GM21447 (cell line): ENCODE measurements around the gene DPP9.

Source experiments
- ATAC-seq: cut with Tn5 transposase; IDR thresholded peaks from one replicate; pipeline ENCODE4 v1.9.1; 2021; ENCODE audit not compliant: unreplicated experiment

DPP9 gene

GRCh38 chr19:4712771-4713170 is 10.9 kb downstream of the DPP9 start:
- ATAC-seq: no peak

- ATAC-seq: no peak
Observed at GRCh38 chr19:4711211-4711610, 12.4 kb downstream of the DPP9 start.

GRCh38 chr19:4710281-4710600 is 13.4 kb downstream of the DPP9 start:
- ATAC-seq: no peak

GRCh38 chr19:4709440-4710280 is 14.0 kb downstream of the DPP9 start:
- ATAC-seq: no peak

GRCh38 chr19:4707956-4708650 is 15.5 kb downstream of the DPP9 start:
- no peak for ATAC-seq

- no peak for ATAC-seq
Observed at GRCh38 chr19:4707322-4707721, 16.3 kb downstream of the DPP9 start.

- ATAC-seq: no peak
Observed at GRCh38 chr19:4705413-4706131, 18.1 kb downstream of the DPP9 start.

- no peak for ATAC-seq
Observed at GRCh38 chr19:4704317-4704673, 19.3 kb downstream of the DPP9 start.

GRCh38 chr19:4703671-4704316 is 19.8 kb downstream of the DPP9 start:
- ATAC-seq: no peak

GRCh38 chr19:4702764-4703163 is 20.9 kb downstream of the DPP9 start:
- no peak for ATAC-seq

GRCh38 chr19:4701557-4701956 is 22.1 kb downstream of the DPP9 start:
- ATAC-seq: no peak

GRCh38 chr19:4700693-4700970 is 23.0 kb downstream of the DPP9 start:
- no peak for ATAC-seq

- ATAC-seq: no peak
Observed at GRCh38 chr19:4699826-4700692, 23.6 kb downstream of the DPP9 start.

GRCh38 chr19:4697304-4697703 is 26.3 kb downstream of the DPP9 start:
- ATAC-seq: no peak

GRCh38 chr19:4695224-4695731 is 28.4 kb downstream of the DPP9 start:
- ATAC-seq: no peak

GRCh38 chr19:4694211-4694987 is 29.2 kb downstream of the DPP9 start:
- no peak for ATAC-seq

- no peak for ATAC-seq
Observed at GRCh38 chr19:4693471-4694121, 30.0 kb downstream of the DPP9 start.

- ATAC-seq: no peak
Observed at GRCh38 chr19:4693078-4693350, 30.6 kb downstream of the DPP9 start.

- no peak for ATAC-seq
Observed at GRCh38 chr19:4692251-4693077, 31.2 kb downstream of the DPP9 start.
